NAMALWA (cell line): ENCODE results near the gene PRX.
"Not testable (repeated sequence)": the region's sequence is repeated elsewhere in the genome, so short reads cannot be mapped to it uniquely, and the experiment has no call there.

Experiments
- DNase-seq: peaks from one replicate; pipeline ENCODE4 v3.0.0-alpha.2; 2015; ENCODE audit warnings: low spot score

The PRX gene

GRCh38 chr19:40392123-40392522, 21.1 kb downstream of the PRX start:
- no peak for DNase-seq

- no peak for DNase-seq
Measured at GRCh38 chr19:40390084-40390742, 23.0 kb downstream of the PRX start, which contains the start of gene HIPK4. HIPK4 (minus strand) TSS chr19:40390181; CDS start chr19:40389902, 279 bp downstream.

GRCh38 chr19:40389404-40390083, 23.6 kb downstream of the PRX start:
- no peak for DNase-seq

GRCh38 chr19:40388481-40388880, 24.7 kb downstream of the PRX start:
- no peak for DNase-seq

GRCh38 chr19:40387155-40387554, 26.0 kb downstream of the PRX start:
- no peak for DNase-seq

GRCh38 chr19:40383668-40384248, 29.4 kb downstream of the PRX start:
- no peak for DNase-seq

GRCh38 chr19:40381321-40381720, 31.9 kb downstream of the PRX start:
- DNase-seq: no peak

- no peak for DNase-seq
Measured at GRCh38 chr19:40380199-40381037, 32.8 kb downstream of the PRX start.

GRCh38 chr19:40379446-40380198, 33.6 kb downstream of the PRX start:
- DNase-seq: no peak

- no peak for DNase-seq
Measured at GRCh38 chr19:40378509-40378908, 34.7 kb downstream of the PRX start.

GRCh38 chr19:40377876-40378385, 35.2 kb downstream of the PRX start:
- no peak for DNase-seq

GRCh38 chr19:40376286-40376862, 36.8 kb downstream of the PRX start:
- DNase-seq: no peak

GRCh38 chr19:40374084-40374483, 39.1 kb downstream of the PRX start:
- no peak for DNase-seq

- DNase-seq: no peak
Measured at GRCh38 chr19:40371802-40372122, 41.4 kb downstream of the PRX start.

- no peak for DNase-seq
Measured at GRCh38 chr19:40370997-40371801, 42.0 kb downstream of the PRX start.

GRCh38 chr19:40370253-40370652, 42.9 kb downstream of the PRX start:
- DNase-seq: not testable (repeated sequence)

- no peak for DNase-seq
Measured at GRCh38 chr19:40369797-40370196, 43.4 kb downstream of the PRX start.

- no peak for DNase-seq
Measured at GRCh38 chr19:40367577-40368434, 45.4 kb downstream of the PRX start.
